H1 (cell line): ENCODE results near the gene CUBN. TPM values are rescaled to one million over a fixed set of nuclear protein-coding genes. Genes with fewer than 3 reads are reported as not detected.

ENCODE experiments used
- CTCF ChIA-PET: fragments of 300-600 bp; sonication (Branson Sonifier 250); formaldehyde crosslinking; loops from one replicate; lab custom pipeline; 2021; ENCODE audit not compliant: partially characterized antibody; lab: Charles Lee
- POLR2A ChIA-PET: fragments of 300-600 bp; sonication (Branson Sonifier 250); formaldehyde crosslinking; loops from one replicate; lab custom pipeline; 2021; ENCODE audit warnings: inconsistent platforms; ENCODE audit not compliant: partially characterized antibody; lab: Charles Lee
- DNase-seq, 2 experiments: peaks; one replicate each; pipeline versions ENCODE4 v3.0.0 to v3.0.0-alpha.2; 2010 to 2022; ENCODE audit warnings: low spot score in 2 of 2, low read depth in 1 of 2, mixed read lengths in 1 of 2
- FAIRE-seq: peaks from 2 replicates; lab custom pipeline; 2011; peaks lifted over from hg19 to GRCh38; lab: Jason Lieb, UNC
- H2AFZ ChIP-seq: 2 replicates; pipeline ENCODE4 v1.8.1; 2012; ENCODE audit warnings: low read length, inconsistent platforms
- H2AK5ac ChIP-seq: 2 replicates; pipeline ENCODE4 v1.6.1; 2013; ENCODE audit warnings: low read depth, low read length
- H2BK120ac ChIP-seq: replicated peaks from 2 replicates; pipeline ENCODE3; 2013; ENCODE audit warnings: low read depth, low read length, inconsistent platforms
- H2BK12ac ChIP-seq: 2 replicates; pipeline ENCODE4 v1.6.1; 2013; ENCODE audit warnings: low read depth, low read length
- H2BK15ac ChIP-seq: 2 replicates; pipeline ENCODE4 v1.6.1; 2013; ENCODE audit warnings: low read length
- H2BK20ac ChIP-seq: 2 replicates; pipeline ENCODE4 v1.6.1; 2013; ENCODE audit warnings: low read length
- H2BK5ac ChIP-seq: 2 replicates; pipeline ENCODE4 v1.6.1; 2013; ENCODE audit warnings: low read depth, low read length
- H3K14ac ChIP-seq: 2 replicates; pipeline ENCODE4 v1.6.1; 2013; ENCODE audit warnings: inconsistent platforms; ENCODE audit not compliant: insufficient read length
- H3K18ac ChIP-seq: 2 replicates; pipeline ENCODE4 v1.6.1; 2013; ENCODE audit warnings: low read length; ENCODE audit errors: extremely low read depth
- H3K23ac ChIP-seq: 2 replicates; pipeline ENCODE4 v1.6.1; 2013; ENCODE audit warnings: inconsistent platforms; ENCODE audit not compliant: insufficient read length
- H3K23me2 ChIP-seq: 2 replicates; pipeline ENCODE4 v1.6.1; 2013; ENCODE audit warnings: low read depth, low read length
- H3K27ac ChIP-seq: 2 replicates; pipeline ENCODE4 v1.6.1; 2011; ENCODE audit warnings: low read depth, low read length, inconsistent platforms
- H3K27me3 ChIP-seq, 4 experiments: replicated peaks in 1 of 4; 1 replicate in 1 of 4; 2 replicates in 3 of 4; pipeline versions ENCODE4 v1.6.1 to v1.8.1; 2011 to 2013; ENCODE audit warnings: low read length in 3 of 4, mild to moderate bottlenecking in 3 of 4, inconsistent platforms in 2 of 4, mixed read lengths in 2 of 4, moderate library complexity in 1 of 4; ENCODE audit not compliant: control insufficient read depth in 3 of 4, insufficient read depth in 3 of 4; ENCODE audit errors: extremely low read depth in 1 of 4
- H3K36me3 ChIP-seq, 4 experiments: 2 replicates each; pipeline versions ENCODE4 v1.6.1 to v1.8.1; 2011 to 2013; ENCODE audit warnings: mild to moderate bottlenecking in 4 of 4, low read length in 3 of 4, moderate library complexity in 2 of 4, control low read depth in 1 of 4, inconsistent platforms in 1 of 4; ENCODE audit not compliant: insufficient read depth in 4 of 4, control insufficient read depth in 2 of 4
- H3K4ac ChIP-seq: replicated peaks from 2 replicates; pipeline ENCODE3; 2013; ENCODE audit warnings: low read length, low read depth, mixed read lengths, inconsistent platforms; ENCODE audit not compliant: insufficient read length
- H3K4me1 ChIP-seq, 4 experiments: replicated peaks in 1 of 4; 1 replicate in 1 of 4; 2 replicates in 3 of 4; pipeline versions ENCODE4 v1.6.1 to v1.8.1; 2011 to 2013; ENCODE audit warnings: low read length in 3 of 4, inconsistent platforms in 2 of 4, mixed read lengths in 1 of 4; ENCODE audit not compliant: insufficient read depth in 4 of 4, control insufficient read depth in 3 of 4
- H3K4me2 ChIP-seq, 2 experiments: 2 replicates each; pipeline versions ENCODE4 v1.6.1 to v1.8.1; 2011 to 2013; ENCODE audit warnings: low read depth in 2 of 2, low read length in 2 of 2, control low read depth in 1 of 2, inconsistent platforms in 1 of 2, mild to moderate bottlenecking in 1 of 2; ENCODE audit not compliant: insufficient read depth in 1 of 2
- H3K4me3 ChIP-seq, 4 experiments: fragments of 200-600, 300-600 bp in 1 of 4; sonication (generic), shearing (Covaris generic), sonication (Bioruptor Twin) in 1 of 4; 2 replicates each; pipeline versions ENCODE4 v1.5.1 to v1.8.1; 2011 to 2016; ENCODE audit warnings: low read length in 4 of 4, low read depth in 3 of 4, control low read depth in 2 of 4, inconsistent platforms in 2 of 4, mild to moderate bottlenecking in 2 of 4, mixed read lengths in 1 of 4, moderate library complexity in 1 of 4; ENCODE audit not compliant: insufficient read depth in 2 of 4; ENCODE audit errors: extremely low read depth in 1 of 4
- H3K56ac ChIP-seq: replicated peaks from 2 replicates; pipeline ENCODE3; 2013; ENCODE audit warnings: low read depth, mild to moderate bottlenecking, mixed read lengths, low read length, inconsistent platforms; ENCODE audit not compliant: insufficient read length
- H3K79me1 ChIP-seq: 2 replicates; pipeline ENCODE4 v1.6.1; 2013; ENCODE audit warnings: low read depth, low read length, control low read depth
- H3K79me2 ChIP-seq, 2 experiments: 2 replicates each; pipeline versions ENCODE4 v1.6.1 to v1.8.1; 2012 to 2013; ENCODE audit warnings: low read length in 2 of 2, mild to moderate bottlenecking in 2 of 2, inconsistent platforms in 1 of 2; ENCODE audit not compliant: insufficient read depth in 2 of 2, control insufficient read depth in 1 of 2
- H3K9ac ChIP-seq, 4 experiments: replicated peaks in 1 of 4; 1 replicate in 1 of 4; 2 replicates in 3 of 4; pipeline versions ENCODE4 v1.6.1 to v1.8.1; 2011 to 2013; ENCODE audit warnings: low read depth in 3 of 4, low read length in 3 of 4, control low read depth in 2 of 4, mild to moderate bottlenecking in 2 of 4, moderate library complexity in 2 of 4, inconsistent platforms in 1 of 4; ENCODE audit errors: extremely low read depth in 1 of 4
- H3K9me3 ChIP-seq, 2 experiments: 2 replicates each; pipeline versions ENCODE4 v1.6.1 to v1.8.1; 2012 to 2013; ENCODE audit warnings: mild to moderate bottlenecking in 2 of 2, moderate library complexity in 2 of 2, control low read depth in 1 of 2, inconsistent platforms in 1 of 2, low read depth in 1 of 2, low read length in 1 of 2, mixed read lengths in 1 of 2; ENCODE audit not compliant: insufficient read depth in 2 of 2
- H4K20me1 ChIP-seq, 2 experiments: replicated peaks in 1 of 2; 2 replicates each; pipeline versions ENCODE3 to v1.8.1; 2011 to 2013; ENCODE audit warnings: inconsistent platforms in 2 of 2, low read length in 2 of 2, mild to moderate bottlenecking in 1 of 2; ENCODE audit not compliant: insufficient read depth in 2 of 2, control insufficient read depth in 1 of 2
- H4K5ac ChIP-seq: 2 replicates; pipeline ENCODE4 v1.6.1; 2013; ENCODE audit warnings: low read length, low read depth, mixed read lengths, inconsistent platforms; ENCODE audit not compliant: insufficient read length
- H4K8ac ChIP-seq: 2 replicates; pipeline ENCODE4 v1.8.0; 2013; ENCODE audit warnings: mild to moderate bottlenecking, moderate library complexity, low read length, inconsistent platforms; ENCODE audit not compliant: insufficient read depth; ENCODE audit errors: extremely low read depth
- H4K91ac ChIP-seq: replicated peaks from 2 replicates; pipeline ENCODE3; 2013; ENCODE audit warnings: low read length, mixed read lengths, inconsistent platforms; ENCODE audit not compliant: insufficient read length
- JUN ChIP-seq: IDR thresholded peaks from 2 replicates; pipeline ENCODE4 v1.6.1; 2011; ENCODE audit warnings: low read depth, mild to moderate bottlenecking, improper control_type of control experiment, low read length
- MAFK ChIP-seq: IDR thresholded peaks from 2 replicates; pipeline ENCODE4 v1.6.1; 2012; ENCODE audit warnings: low read depth, mild to moderate bottlenecking, improper control_type of control experiment, low read length
- SAP30 ChIP-seq: fragments of 300-600 bp; sonication (generic); IDR thresholded peaks from 2 replicates; pipeline ENCODE4 v1.7.1; 2012; ENCODE audit warnings: low read length, moderate library complexity, mild to moderate bottlenecking, inconsistent platforms; ENCODE audit not compliant: insufficient read depth, insufficient replicate concordance
- SIN3A ChIP-seq, 2 experiments: IDR thresholded peaks in 1 of 2; conservative IDR thresholded peaks in 1 of 2; 2 replicates each; pipeline ENCODE4 v1.6.1; 2011 to 2012; ENCODE audit warnings: low read length in 2 of 2, improper control_type of control experiment in 1 of 2, low read depth in 1 of 2, mild to moderate bottlenecking in 1 of 2
- USF2 ChIP-seq: IDR thresholded peaks from 2 replicates; pipeline ENCODE4 v1.6.1; 2011; ENCODE audit warnings: low read length, improper control_type of control experiment
- WGBS, 2 experiments: shearing (Covaris generic) in 1 of 2; methylation state at CpG; one replicate each; pipeline versions ENCODE4 v1.1.6 to v1.1.7; 2013 to 2015; ENCODE audit warnings: low lambda C conversion rate in 2 of 2, mixed read lengths in 2 of 2, inconsistent platforms in 1 of 2, low coverage in 1 of 2, missing lambda C conversion rate in 1 of 2; ENCODE audit not compliant: insufficient replicate concordance in 2 of 2, insufficient coverage in 1 of 2, insufficient read length in 1 of 2; ENCODE audit errors: extremely low coverage in 1 of 2, missing lambda C conversion rate in 1 of 2; 5-methylcytosine and 5-hydroxymethylcytosine counted together
- polyA plus RNA-seq, 7 experiments: library from polyadenylated mRNA; depleted of rRNA in 3 of 7; stranded (reverse) in 5 of 7; unstranded in 2 of 7; fragments of >200 nt in 5 of 7; fragments of 200-250 nt in 2 of 7; gene quantifications; 1 replicate in 5 of 7; 2 replicates in 1 of 7; 4 replicates in 1 of 7; pipeline versions ENCODE4 v1.2.1 to v1.2.3, GENCODE V29; 2011 to 2013; ENCODE audit warnings: missing spikeins in 2 of 7, mixed read lengths in 2 of 7
- total RNA-seq: library from RNA; stranded (reverse); fragmentation: NEBNext Ultra II Directional; extraction: Animal tissue kit (Norgen Biotek cat#: 25700); gene quantifications from 2 replicates; pipeline ENCODE4 v1.2.1, GENCODE V29; 2021
- TF ChIP-seq, protein P1 (sequence below): IDR thresholded peaks from 2 replicates; pipeline ENCODE4 v1.6.1; 2012; ENCODE audit warnings: inconsistent platforms

The CUBN gene
- total and polyA plus RNA-seq, 2 of the 8 experiments (the other 6 are each of a cell fraction or from before 2014, with no cell fraction given), result 0.04 to 0.08 TPM

DNA sequence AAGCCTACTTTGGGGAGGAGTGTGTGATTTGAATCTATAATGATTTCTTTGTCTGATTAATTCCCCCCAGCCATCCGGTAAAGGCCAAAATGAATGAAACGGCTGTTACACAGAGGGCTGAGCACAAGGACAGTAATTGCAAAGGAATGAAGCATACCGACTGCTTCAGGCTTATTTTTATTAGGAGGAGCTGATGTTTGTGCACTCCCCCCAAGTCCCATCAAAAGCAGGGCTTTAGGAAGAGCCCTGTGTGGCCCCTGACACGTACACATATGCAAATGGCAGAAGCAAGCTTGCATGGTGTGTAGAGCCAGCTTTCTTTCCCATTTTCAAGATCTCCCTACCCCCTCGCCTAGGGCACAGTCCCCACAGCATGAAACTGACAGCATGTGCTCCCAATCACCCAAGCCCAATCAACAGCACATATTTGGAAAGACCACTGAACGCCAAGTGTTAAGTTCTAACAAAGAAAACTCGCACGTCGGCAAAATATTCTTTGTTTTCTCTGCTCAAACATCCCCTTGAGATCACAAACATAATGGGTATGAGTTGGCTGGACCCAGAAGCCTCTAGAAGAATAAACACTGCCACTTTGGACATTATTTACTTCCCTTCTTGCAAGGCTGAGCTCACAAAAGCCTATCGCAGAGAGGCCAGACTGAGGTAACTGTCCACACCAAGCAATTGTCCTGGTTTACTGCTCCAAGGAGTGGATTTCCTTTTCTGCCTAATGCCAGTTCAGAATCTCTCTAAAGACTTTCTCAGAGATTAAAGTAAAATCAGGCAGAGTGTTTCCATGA lies 143.0 kb downstream of the CUBN start:
- 0 out of 4 replicates have a peak overlapping the region, but pooled peaks of 1 of the 2 experiments have one; percentile 19 for H3K4me2 ChIP-seq
- no peak for FAIRE-seq

More for the DNA sequence above, 143.0 kb downstream of the CUBN start:
- DNase-seq, result no peak
- Histone ChIP-seq H3K27ac (no peak overlapping the region), H2AFZ (peak overlapping the region; percentile 92), H3K9me3 (no peaks in the 10 kb centered on the region), H2BK120ac (no peak overlapping the region), H2BK20ac (0 out of 2 replicates have a peak overlapping the region, but pooled peaks have one; percentile 9), H4K5ac (no peak overlapping the region), H3K79me1 (no peaks in the 10 kb centered on the region), H3K27me3 (peaks cover 0 to 1% (median 0%) of the 10 kb centered on the region in 4 experiments; a peak in 1 of 7 replicates), H3K4me1 (peaks cover 0 to 7% (median 4%) of the 10 kb centered on the region in 4 experiments; a peak in 4 of 7 replicates), H3K56ac (no peak overlapping the region), H2AK5ac (no peak overlapping the region), H3K23ac (no peak overlapping the region), H3K4me3 (no peak overlapping the region), H2BK5ac (no peak overlapping the region), H2BK12ac (0 out of 2 replicates have a peak overlapping the region, but pooled peaks have one; percentile 46), H3K18ac (no peak overlapping the region), H3K23me2 (no peaks in the 10 kb centered on the region), H4K8ac (no peak overlapping the region), H2BK15ac (no peak overlapping the region), H4K20me1 (no peaks in the 10 kb centered on the region), H3K79me2 (no peaks in the 10 kb centered on the region), H3K9ac (no peak overlapping the region), H3K14ac (no peak overlapping the region), H4K91ac (no peak overlapping the region), H3K4ac (no peak overlapping the region), H3K36me3 (no peaks in the 10 kb centered on the region)
- POLR2A ChIA-PET, result no interaction called here
- CTCF ChIA-PET, result interaction anchor here (0.5 to 1.0 kb wide), 2 partner anchors 95 to 115 kb away, joined by 3 to 4 read pairs; no protein-coding TSS in a partner anchor
- TF ChIP-seq JUN (no peak), USF2 (no peak), SIN3A (conservative IDR thresholded peaks at IDR 0.05 in 1 of 2, IDR thresholded peaks at IDR 0.05 in 1 of 2; ENCODE audit: low read depth in 1 of 2, low read length in 2 of 2) (no peak), SAP30 (no peak), MAFK (no peak)
- TF ChIP-seq, protein P1, sequence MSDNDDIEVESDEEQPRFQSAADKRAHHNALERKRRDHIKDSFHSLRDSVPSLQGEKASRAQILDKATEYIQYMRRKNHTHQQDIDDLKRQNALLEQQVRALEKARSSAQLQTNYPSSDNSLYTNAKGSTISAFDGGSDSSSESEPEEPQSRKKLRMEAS, result 0 out of 2 replicates have a peak, but pooled peaks have one; percentile 29
- 77% methylated on average over 10 of the region's 10 CpGs; no CpG with 5 or more reads in 1 of the 2 experiments for WGBS, 2 experiments
